H1 (cell line): ENCODE measurements around the gene JMJD1C.

Experiments used
- CTCF ChIP-seq, 3 experiments: IDR thresholded peaks; 1 replicate in 2 of 3; 2 replicates in 1 of 3; pipeline versions ENCODE4 v1.5.1 to v1.6.1; 2011; ENCODE audit warnings: low read length in 3 of 3, mild to moderate bottlenecking in 3 of 3, inconsistent platforms in 2 of 3, low read depth in 1 of 3, moderate library complexity in 1 of 3; ENCODE audit not compliant: insufficient read depth in 1 of 3; ENCODE audit errors: control extremely low read depth in 1 of 3
- POLR2A ChIP-seq, 2 experiments: IDR thresholded peaks; 1 replicate in 1 of 2; 2 replicates in 1 of 2; pipeline ENCODE4 v1.6.1; 2011; ENCODE audit warnings: low read depth in 2 of 2, low read length in 2 of 2, mild to moderate bottlenecking in 2 of 2; ENCODE audit errors: control extremely low read depth in 1 of 2
- SIN3A ChIP-seq, 2 experiments: IDR thresholded peaks in 1 of 2; conservative IDR thresholded peaks in 1 of 2; 2 replicates each; pipeline ENCODE4 v1.6.1; 2011 to 2012; ENCODE audit warnings: low read length in 2 of 2, improper control_type of control experiment in 1 of 2, low read depth in 1 of 2, mild to moderate bottlenecking in 1 of 2

GRCh38 chr10:63319231-63319630 is 146.5 kb downstream of the JMJD1C start:
- TF ChIP-seq CTCF (IDR thresholded peaks at IDR 0.05; ENCODE audit: control extremely low read depth in 1 of 3, insufficient read depth in 1 of 3, low read depth in 1 of 3, low read length in 3 of 3) (no peak), SIN3A (conservative IDR thresholded peaks at IDR 0.05 in 1 of 2, IDR thresholded peaks at IDR 0.05 in 1 of 2; ENCODE audit: low read depth in 1 of 2, low read length in 2 of 2) (no peak), POLR2A (IDR thresholded peaks at IDR 0.05; ENCODE audit: control extremely low read depth in 1 of 2, low read depth in 2 of 2, low read length in 2 of 2) (no peak)
